LoVo (cell line): ENCODE measurements around the gene DAGLB.
"Not testable (repeated sequence)": the region's sequence is repeated elsewhere in the genome, so short reads cannot be mapped to it uniquely, and the experiment has no call there.

ENCODE experiments used
- DNase-seq: peaks from one replicate; pipeline ENCODE4 v3.0.0-alpha.2; 2016; ENCODE audit warnings: low spot score

DAGLB gene

DNA sequence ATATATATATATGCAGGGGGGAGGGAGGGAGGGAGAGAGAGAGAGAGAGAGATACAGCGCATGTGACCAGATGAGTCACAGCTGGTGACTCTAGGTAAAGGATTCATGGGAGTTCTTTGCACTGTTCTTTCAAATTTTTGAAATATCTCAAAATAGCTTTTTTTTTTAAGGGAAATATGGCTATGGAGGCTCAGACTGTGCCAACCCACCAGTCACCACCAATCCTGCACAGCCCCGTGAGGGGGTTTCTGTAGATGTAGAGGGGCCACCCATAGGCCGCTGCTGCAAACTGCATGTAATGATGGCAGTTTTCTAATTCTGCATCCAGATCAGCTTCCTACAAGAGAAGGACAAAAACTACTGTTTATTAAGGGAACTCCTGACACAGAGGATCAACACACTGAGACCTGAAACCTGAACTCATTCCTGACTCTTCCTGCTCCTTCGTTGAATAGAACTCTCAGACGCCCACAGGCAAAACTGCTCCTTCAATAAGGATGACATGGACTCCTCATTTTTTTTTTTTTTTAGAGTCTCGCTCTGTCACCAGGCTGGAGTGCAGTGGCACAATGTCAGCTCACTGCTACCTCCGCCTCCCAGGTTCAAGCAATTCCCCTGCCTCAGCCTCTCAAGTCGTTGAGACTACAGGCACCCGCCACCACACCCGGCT is 17.3 kb downstream of the DAGLB start:
- DNase-seq = no peak

GRCh38 chr7:6425948-6426347 is 21.8 kb downstream of the DAGLB start:
- no peak for DNase-seq

DNA sequence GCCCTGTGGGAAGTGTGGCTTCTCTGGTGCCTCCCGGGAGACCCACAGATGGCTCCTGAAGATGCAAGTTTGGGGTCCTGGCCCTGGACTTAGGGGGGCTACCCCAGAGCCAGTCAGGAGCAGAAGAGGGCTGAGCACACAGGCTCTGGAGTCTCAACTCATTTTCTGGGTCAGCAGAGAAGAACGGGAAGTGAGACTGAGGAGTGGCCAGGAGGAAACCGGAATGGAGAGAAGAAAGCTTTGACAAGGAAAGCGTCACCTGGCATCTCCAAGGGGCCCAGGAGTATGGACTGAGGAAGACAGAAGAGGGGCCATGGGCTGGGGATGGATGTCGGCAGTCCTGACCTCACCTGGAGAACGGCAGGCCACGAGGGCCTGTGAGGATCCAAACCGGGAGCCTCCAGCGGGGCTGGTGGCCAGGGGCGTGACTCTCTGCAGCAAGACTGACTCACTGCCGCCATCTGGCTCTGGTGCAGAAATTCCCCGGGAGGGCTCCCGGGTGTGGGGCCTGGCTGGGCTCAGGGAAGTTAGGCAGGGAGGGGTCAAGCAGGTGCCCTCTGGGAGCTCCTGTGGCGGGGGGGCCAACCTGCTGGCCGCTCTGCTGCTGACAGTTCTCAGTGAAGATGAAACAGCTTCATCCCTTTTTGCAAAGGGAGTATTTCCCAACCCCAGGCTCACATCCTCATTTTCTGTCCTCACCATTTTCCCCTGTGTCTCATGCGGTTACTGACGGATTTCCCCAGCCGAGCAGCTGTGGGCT is 23.6 kb downstream of the DAGLB start:
- no peak for DNase-seq

GRCh38 chr7:6422926-6423632 is 24.7 kb downstream of the DAGLB start:
- no peak for DNase-seq

GRCh38 chr7:6422095-6422494 is 25.7 kb downstream of the DAGLB start:
- DNase-seq = no peak

DNA sequence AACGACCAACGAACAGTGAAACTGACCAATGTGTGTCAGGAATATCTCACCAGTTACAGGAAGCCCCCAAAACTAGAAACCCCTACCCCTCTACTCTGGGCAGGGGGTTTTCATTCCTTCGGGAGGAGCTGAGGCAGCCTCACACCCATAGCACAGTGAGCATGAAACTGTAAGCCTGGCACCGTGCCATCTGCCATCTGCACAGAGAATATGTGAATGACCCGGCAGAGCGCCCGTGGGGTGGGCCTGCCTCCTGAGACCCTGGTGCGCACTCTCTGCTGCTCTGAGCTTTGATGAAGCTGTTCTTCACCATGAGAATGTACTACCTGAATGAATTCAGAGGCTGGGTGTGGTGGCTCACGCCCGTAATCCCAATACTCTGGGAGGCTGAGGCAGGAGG is 27.1 kb downstream of the DAGLB start:
- no peak for DNase-seq

DNA sequence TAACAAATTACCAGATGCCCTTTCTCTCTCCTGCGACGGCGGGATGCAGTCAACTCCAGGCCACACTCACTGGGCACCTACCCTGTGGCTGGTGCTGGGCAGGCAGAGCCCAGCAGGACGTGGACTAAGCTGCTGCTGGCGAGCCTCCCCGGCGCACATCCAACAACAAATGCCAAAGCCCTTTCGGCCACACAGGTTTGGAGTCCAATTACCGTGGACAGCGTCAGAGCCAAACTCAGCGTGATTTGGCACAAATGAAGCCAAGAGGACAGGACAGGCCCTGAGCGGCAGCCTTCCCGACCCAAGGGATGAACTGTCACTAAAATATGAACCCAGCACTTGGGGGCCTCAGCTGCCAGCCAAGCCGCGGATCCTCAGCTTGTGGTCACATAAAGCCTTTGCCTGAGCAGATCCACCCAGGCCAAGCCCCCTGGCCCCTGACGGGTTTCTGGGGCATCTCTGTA is 28.4 kb downstream of the DAGLB start:
- no peak for DNase-seq

GRCh38 chr7:6417408-6417807 is 30.3 kb downstream of the DAGLB start:
- no peak for DNase-seq

- no peak for DNase-seq
Observed at GRCh38 chr7:6416516-6417145, 31.1 kb downstream of the DAGLB start.

GRCh38 chr7:6413637-6414036 is 34.1 kb downstream of the DAGLB start:
- DNase-seq = no peak

DNA sequence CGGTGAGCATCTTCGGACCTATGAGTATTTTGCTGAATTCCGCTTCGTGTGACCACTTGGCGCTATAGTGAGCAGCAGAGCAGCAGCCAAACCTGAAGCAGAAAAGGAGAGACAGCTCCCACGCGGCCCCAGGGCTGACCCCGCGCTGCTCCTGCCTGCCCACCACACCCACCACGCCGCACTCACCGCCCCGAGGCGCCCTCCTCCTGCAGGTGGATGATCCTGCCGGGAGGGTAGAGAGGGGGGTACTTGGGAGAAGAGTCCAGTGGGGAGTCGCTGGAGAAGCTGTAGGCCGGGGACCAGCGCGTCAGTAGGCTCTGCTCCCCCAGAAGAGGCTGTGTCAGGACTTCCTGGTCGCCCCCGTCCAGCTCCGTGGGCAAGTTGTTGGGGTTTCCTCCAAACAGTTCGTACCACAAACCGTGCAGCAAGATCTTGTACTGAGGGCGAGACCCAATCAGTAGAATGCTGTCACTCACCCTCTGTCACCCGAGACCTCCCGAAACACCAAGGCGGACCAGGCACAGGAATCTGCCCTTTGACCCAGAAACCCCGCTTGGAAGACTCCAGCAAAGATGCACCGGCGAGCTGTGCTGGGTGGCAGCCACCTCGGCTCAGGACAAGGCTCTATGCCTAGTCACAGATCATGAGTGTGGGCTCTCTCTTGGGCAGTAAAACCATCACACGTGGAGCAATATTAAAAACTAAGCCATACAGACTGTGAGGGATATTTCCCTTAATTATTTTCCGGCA is 37.6 kb downstream of the DAGLB start:
- no peak for DNase-seq

DNA sequence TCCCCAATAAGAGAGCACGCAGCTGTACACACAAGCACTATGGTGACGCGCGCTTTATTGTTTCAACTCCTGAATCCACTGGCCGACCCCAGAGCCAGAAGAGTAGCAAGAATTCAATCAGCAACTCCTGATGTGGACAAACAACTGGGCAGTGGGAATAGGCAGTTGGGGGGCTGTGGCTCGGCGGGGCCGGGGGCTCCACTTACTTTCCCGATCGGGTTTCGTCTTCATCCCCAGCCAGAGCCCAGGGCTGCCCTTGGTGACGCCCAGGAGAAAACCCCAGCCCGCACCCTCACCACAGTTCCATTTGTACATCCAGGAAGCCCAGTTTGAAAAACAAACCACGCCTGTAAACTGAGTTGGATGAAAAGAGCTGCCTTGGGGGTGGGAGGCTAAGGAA is 38.7 kb downstream of the DAGLB start:
- no peak for DNase-seq

DNA sequence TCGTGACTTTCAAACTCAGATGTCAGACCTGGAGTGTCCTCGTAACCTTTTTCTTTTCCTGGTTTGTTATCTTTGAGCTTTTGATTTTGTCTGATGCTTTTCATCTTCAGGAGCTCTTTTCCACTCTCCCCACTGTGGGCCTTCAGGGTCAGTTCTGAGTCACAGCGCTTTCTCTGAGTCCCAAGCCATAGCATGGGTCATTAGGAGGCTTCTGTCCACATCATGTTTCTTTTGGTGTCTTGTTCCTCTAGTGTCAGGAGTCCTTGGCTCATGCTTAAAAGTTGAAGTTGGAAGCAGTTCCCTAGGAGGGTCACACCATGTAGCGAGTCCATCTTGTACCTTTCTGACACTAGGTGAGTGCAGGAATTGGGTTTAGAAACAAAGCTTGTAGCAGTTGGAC is 40.3 kb downstream of the DAGLB start:
- no peak for DNase-seq

GRCh38 chr7:6406121-6406520 is 41.6 kb downstream of the DAGLB start:
- no peak for DNase-seq

- no peak for DNase-seq
Observed at GRCh38 chr7:6403907-6404306, 43.8 kb downstream of the DAGLB start.

- no peak for DNase-seq
Observed at GRCh38 chr7:6402741-6403140, 45.0 kb downstream of the DAGLB start.

DNA sequence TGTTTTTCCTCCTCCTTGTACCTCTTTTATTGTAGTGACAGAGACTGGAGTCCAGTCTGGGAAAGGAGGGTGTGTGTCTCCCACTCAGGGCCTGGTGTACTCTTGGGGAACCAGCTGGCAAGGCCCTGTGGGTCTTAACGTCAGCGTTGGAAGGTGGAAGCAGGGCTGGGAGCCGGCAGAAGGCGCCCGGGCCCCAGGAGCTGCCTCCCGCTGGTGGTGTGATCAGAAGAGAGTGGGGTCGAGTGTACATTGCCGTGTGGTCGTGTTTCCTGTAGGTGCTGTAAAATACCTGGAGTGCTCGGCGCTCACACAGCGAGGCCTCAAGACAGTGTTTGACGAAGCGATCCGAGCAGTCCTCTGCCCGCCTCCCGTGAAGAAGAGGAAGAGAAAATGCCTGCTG is 45.7 kb downstream of the DAGLB start:
- DNase-seq = no peak

DNA sequence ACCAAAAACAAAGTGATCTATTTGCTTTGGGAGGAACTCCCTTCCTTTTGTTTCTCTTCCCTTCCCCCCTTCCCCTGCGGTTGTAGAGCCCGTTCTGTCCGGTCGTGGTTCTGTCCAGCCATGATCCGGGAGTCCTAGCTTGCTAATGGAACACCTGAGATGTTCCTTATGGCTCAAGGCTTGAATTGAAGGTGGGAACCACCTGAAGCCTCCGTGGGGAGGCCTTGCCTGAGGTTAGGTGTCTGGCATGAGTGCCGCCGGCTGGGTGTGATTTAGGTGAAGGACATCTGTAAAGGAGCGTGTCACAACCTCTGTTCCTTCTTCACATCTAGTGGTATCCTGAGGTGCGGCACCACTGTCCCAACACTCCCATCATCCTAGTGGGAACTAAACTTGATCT is 46.2 kb downstream of the DAGLB start:
- DNase-seq = no peak

DNA sequence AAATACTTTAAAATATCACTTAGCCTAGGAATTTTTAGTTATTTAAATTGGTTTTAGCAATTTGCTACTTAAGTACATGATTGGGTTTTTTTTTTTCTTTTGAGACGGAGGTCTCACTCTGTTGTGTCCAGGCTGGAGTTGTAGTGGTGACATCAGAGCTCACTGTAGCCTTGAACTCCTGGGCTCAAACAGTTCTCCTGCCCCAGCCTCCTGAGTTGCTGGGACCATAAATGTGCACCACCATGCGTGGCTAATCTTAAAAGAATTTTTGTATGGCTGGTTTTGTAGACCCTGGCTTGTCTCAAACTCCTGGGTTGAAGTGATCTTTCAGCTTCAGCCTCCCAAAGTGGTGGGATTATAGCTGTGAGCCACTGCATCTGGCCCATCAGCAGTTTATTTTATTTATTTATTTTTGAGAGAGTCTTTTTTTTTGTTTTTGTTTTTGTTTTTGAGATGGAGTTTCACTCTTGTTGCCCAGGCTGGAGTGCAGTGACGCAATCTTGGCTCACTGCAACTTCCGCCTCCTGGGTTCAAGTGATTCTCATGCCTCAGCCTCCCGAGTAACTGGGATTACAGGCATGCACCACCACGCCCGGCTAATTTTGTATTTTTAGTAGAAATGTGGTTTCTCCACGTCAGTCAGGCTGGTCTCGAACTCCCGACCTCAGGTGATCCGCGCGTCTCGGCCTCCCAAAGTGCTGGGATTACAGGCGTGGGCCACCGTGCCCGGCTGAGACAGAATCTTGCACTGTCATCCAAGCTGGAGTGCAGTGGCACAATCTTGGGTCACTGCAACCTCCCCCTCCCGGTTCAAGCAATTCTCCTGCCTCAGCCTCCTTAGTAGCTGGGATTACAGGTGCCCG is 47.3 kb downstream of the DAGLB start:
- DNase-seq = not testable (repeated sequence)

DNA sequence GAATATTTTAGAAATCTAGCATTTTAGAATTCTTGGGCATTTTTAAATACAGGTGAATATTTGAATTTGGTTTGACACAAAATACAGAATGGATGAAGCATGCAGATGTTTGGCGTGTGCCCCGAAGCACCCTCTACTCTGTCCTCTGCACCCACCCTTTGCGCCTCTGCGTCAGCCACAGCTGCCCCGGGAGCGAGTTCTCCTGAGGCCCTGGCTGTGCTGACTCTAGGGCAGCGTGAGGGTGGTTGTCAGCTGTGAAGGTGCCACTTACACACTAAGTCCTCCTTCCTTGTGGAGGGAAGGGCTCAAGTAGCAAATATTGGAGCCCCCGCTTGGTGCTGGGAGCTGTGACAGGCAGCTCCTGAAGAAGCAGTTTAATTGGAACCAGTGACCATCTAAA is 48.4 kb downstream of the DAGLB start:
- DNase-seq = no peak

GRCh38 chr7:6398943-6399342 is 48.8 kb downstream of the DAGLB start:
- DNase-seq = no peak
